Type B pancreatic cell (in vitro differentiated cells): ENCODE measurements around the gene LAMTOR4. TPM values are rescaled to one million over a fixed set of nuclear protein-coding genes. Genes with fewer than 3 reads are reported as not detected.

ENCODE experiments used
- DNase-seq: peaks from one replicate; pipeline ENCODE4 v3.0.0; 2021; ENCODE audit warnings: mixed read lengths; ENCODE audit not compliant: unreplicated experiment; ENCODE audit errors: extremely low spot score
- H3K27ac Mint-ChIP-seq: 2 replicates; pipeline ENCODE4 v1.8.0; 2021; ENCODE audit warnings: mild to moderate bottlenecking, mixed read lengths
- H3K27me3 Mint-ChIP-seq: 2 replicates; pipeline ENCODE4 v1.8.0; 2021; ENCODE audit warnings: mixed read lengths
- H3K36me3 Mint-ChIP-seq: 2 replicates; pipeline ENCODE4 v1.8.0; 2021; ENCODE audit warnings: mixed read lengths
- H3K4me1 Mint-ChIP-seq: one replicate; pipeline ENCODE4 v1.8.0; 2021; ENCODE audit warnings: mixed read lengths; ENCODE audit not compliant: unreplicated experiment
- H3K4me3 Mint-ChIP-seq: 2 replicates; pipeline ENCODE4 v1.8.0; 2021; ENCODE audit warnings: mild to moderate bottlenecking, mixed read lengths
- H3K9me3 Mint-ChIP-seq: 2 replicates; pipeline ENCODE4 v1.8.0; 2021; ENCODE audit warnings: mixed read lengths
- total RNA-seq: library from RNA; stranded (reverse); gene quantifications from 2 replicates; pipeline ENCODE4 v1.2.1, GENCODE V29; 2021; ENCODE audit warnings: low replicate concordance
- TF ChIP-seq, protein P1 (sequence below): fragments of 200-600 bp; sonication (generic); conservative IDR thresholded peaks from 2 replicates; pipeline ENCODE4 v1.5.0; 2021; ENCODE audit warnings: antibody characterized with exemption, mild to moderate bottlenecking

The LAMTOR4 gene
- total RNA-seq, 1 donor from 2014 or later, result 109 TPM

DNA sequence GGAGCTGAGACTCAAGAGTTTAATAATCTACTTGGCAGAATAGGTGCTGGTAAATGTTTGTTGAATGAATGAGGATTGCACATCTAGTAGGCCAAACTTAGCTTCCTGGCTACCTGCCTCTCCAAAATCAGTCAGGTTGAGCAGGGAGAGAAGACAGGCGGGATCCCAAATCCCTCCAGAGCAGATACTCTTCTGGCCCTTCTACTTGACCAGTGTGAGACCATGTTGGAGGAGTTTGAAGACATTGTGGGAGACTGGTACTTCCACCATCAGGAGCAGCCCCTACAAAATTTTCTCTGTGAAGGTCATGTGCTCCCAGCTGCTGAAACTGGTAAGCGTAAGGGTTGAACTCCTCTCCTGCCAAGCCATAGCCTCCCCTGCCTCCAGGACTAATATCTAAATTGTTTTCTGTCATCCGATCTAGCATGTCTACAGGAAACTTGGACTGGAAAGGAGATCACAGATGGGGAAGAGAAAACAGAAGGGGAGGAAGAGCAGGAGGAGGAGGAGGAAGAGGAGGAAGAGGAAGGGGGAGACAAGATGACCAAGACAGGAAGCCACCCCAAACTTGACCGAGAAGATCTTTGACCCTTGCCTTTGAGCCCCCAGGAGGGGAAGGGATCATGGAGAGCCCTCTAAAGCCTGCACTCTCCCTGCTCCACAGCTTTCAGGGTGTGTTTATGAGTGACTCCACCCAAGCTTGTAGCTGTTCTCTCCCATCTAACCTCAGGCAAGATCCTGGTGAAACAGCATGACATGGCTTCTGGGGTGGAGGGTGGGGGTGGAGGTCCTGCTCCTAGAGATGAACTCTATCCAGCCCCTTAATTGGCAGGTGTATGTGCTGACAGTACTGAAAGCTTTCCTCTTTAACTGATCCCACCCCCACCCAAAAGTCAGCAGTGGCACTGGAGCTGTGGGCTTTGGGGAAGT is 24.2 kb upstream of the LAMTOR4 start:
- TF ChIP-seq, protein P1, sequence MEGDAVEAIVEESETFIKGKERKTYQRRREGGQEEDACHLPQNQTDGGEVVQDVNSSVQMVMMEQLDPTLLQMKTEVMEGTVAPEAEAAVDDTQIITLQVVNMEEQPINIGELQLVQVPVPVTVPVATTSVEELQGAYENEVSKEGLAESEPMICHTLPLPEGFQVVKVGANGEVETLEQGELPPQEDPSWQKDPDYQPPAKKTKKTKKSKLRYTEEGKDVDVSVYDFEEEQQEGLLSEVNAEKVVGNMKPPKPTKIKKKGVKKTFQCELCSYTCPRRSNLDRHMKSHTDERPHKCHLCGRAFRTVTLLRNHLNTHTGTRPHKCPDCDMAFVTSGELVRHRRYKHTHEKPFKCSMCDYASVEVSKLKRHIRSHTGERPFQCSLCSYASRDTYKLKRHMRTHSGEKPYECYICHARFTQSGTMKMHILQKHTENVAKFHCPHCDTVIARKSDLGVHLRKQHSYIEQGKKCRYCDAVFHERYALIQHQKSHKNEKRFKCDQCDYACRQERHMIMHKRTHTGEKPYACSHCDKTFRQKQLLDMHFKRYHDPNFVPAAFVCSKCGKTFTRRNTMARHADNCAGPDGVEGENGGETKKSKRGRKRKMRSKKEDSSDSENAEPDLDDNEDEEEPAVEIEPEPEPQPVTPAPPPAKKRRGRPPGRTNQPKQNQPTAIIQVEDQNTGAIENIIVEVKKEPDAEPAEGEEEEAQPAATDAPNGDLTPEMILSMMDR, result no peak
- no peaks in the 10 kb centered on the region for H3K36me3 Mint-ChIP-seq
- DNase-seq, result no peak
- peak overlapping the region; percentile 100 for H3K4me3 Mint-ChIP-seq
- peak overlapping the region; percentile 39 for H3K27ac Mint-ChIP-seq
- H3K4me1 Mint-ChIP-seq, result peaks cover 23% of the 10 kb centered on the region
- H3K27me3 Mint-ChIP-seq, result no peaks in the 10 kb centered on the region
- H3K9me3 Mint-ChIP-seq, result no peaks in the 10 kb centered on the region

DNA sequence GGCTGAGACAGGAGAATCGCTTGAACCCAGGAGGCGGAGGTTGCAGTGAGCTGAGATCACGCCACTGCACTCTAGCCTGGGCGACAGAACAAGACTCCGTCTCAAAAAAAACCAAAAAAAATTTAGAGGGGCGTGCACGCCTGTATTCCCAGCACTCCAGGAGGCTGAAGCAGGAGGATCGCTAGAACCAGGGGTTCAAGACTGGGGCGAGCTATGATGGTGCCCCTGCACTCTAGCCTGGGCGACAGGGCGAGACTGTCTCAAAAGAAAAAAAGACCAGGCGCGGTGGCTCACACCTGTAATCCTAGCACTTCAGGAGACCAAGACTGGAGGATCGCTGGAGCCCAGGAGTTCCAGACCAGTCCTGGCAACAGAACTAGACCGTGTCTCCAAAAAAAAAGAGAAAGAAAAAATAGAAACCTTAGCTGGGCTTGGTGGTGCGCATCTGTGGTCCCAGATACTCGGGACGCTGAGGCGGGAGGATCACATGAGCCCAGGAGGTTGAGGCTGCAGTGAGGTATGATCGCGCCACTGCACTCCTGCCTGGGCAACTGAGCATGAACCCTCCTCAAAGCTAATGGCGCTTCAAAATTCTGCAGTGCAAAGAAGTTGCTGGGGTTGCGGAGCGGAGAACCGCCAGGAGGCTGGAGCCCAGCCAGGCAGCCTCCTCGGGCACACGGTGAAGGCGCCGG is 22.3 kb upstream of the LAMTOR4 start:
- DNase-seq, result no peak
- TF ChIP-seq, protein P1, result peak; percentile 23
- H3K4me3 Mint-ChIP-seq, result peak overlapping the region; percentile 100
- peak overlapping the region; percentile 100 for H3K27ac Mint-ChIP-seq
- H3K27me3 Mint-ChIP-seq, result no peaks in the 10 kb centered on the region
- no peaks in the 10 kb centered on the region for H3K9me3 Mint-ChIP-seq
- H3K4me1 Mint-ChIP-seq, result peaks cover 17% of the 10 kb centered on the region
- no peaks in the 10 kb centered on the region for H3K36me3 Mint-ChIP-seq

DNA sequence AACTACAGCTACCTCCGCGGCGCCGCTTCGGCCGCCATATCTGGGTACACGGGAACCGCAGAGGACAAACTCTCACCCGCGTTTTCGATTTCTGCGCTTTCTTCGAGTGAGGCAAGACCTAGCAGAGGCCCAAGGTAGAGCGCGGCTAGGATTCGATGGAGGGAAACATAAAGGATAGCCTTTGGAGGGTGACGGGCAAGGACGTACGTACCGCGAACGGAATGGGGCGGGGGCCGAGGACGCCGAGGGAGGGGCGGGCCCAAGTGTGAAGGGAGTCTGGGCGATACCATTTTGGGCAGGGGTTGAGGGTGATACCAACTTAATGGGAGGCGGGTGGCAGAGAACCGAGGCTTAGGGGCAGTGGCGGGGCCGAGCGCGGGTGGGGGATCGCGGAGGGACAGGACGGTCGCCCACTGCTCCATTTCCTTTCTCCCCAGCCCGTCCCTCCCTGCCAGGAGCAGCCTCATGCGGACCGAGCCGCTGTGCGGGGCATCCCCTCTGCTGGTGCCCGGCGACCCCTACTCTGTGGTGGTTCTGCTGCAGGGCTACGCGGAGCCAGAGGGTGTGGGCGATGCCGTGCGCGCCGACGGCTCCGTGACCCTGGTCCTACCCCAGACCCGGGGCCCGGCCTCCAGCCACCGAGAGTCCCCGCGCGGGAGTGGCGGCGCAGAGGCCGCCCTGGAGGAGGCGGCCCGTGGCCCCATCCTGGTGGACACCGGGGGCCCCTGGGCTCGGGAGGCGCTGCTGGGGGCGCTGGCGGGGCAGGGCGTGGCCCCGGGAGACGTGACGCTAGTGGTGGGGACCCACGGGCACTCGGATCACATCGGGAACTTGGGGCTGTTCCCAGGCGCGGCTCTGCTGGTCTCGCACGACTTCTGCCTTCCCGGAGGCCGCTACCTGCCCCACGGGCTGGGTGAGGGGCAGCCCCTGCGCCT is 21.5 kb upstream of the LAMTOR4 start, which contains the start of gene MBLAC1:
Gene MBLAC1 (plus strand): TSS at position 37 of the 935 bp plus-strand sequence. CDS start 429 bp downstream, at position 466.
- H3K4me3 Mint-ChIP-seq, result peak within 1 kb of the TSS; percentile 100
- H3K36me3 Mint-ChIP-seq, result no peaks in the 10 kb centered on the region
- no peaks in the 10 kb centered on the region for H3K9me3 Mint-ChIP-seq
- TF ChIP-seq, protein P1, result no peak
- H3K27ac Mint-ChIP-seq, result peak within 1 kb of the TSS; percentile 100
- no peaks in the 10 kb centered on the region for H3K27me3 Mint-ChIP-seq
- peak; percentile 92 for DNase-seq
- peaks cover 17% of the 10 kb centered on the region for H3K4me1 Mint-ChIP-seq

DNA sequence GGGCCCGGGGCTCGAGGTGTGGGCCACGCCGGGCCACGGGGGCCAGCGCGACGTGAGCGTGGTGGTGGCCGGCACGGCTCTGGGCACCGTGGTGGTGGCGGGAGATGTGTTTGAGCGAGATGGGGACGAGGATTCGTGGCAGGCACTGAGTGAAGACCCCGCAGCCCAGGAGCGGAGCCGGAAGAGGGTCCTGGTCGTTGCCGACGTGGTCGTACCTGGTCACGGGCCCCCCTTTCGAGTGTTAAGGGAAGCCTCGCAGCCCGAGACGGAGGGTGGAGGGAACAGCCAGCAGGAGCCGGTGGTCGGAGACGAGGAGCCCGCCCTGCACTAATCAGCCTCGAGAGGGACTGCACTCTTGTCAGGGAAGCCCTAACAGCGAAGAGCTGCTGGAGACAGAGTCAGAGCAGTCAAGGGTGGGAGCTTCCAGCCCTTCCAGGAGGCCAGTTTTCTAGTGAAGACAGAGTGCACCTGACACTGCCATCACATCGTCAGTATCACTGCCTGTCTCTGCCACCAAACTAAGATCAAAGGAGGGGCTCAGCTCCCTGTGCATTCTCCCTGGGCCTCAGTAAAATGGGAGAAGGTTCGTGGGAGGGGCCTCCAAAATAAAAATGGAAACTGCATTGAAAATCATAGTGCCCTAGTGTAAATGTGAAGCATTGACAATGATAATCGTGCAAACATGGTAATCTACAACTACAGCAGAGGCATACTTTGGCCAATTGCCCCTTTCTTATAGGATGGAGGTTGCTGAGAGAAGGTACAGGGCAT is 20.7 kb upstream of the LAMTOR4 start:
- H3K36me3 Mint-ChIP-seq, result no peaks in the 10 kb centered on the region

More for the DNA sequence above, 20.7 kb upstream of the LAMTOR4 start:
- Mint-ChIP-seq H3K4me3 (peak overlapping the region; percentile 84), H3K27me3 (no peaks in the 10 kb centered on the region), H3K27ac (peak overlapping the region; percentile 80), H3K4me1 (peaks cover 24% of the 10 kb centered on the region), H3K9me3 (no peaks in the 10 kb centered on the region)
- TF ChIP-seq, protein P1, result no peak
- DNase-seq, result no peak
